IPS-18c (cell line): ENCODE data around the gene RHCE.
"Not testable (repeated sequence)": the region's sequence is repeated elsewhere in the genome, so short reads cannot be mapped to it uniquely, and the experiment has no call there.

Experiments
- H3K4me3 ChIP-seq: 2 replicates; pipeline ENCODE4 v1.7.0; 2013; ENCODE audit warnings: low read depth, mild to moderate bottlenecking, low read length, moderate library complexity; ENCODE audit not compliant: insufficient read depth
- H3K9me3 ChIP-seq: one replicate; pipeline ENCODE4 v1.6.1; 2013; ENCODE audit warnings: mild to moderate bottlenecking, low read length, moderate library complexity; ENCODE audit not compliant: control insufficient read depth, insufficient read depth

Gene RHCE

GRCh38 chr1:25414578-25414977 lies 6.0 kb downstream of the RHCE start:
- not testable (repeated sequence) for H3K4me3 ChIP-seq, H3K9me3 ChIP-seq

- not testable (repeated sequence) for H3K9me3 ChIP-seq, H3K4me3 ChIP-seq
Observed at GRCh38 chr1:25414157-25414556, 6.5 kb downstream of the RHCE start.

GRCh38 chr1:25412872-25413623 lies 7.6 kb downstream of the RHCE start:
- not testable (repeated sequence) for H3K9me3 ChIP-seq, H3K4me3 ChIP-seq

GRCh38 chr1:25409641-25410427 lies 10.8 kb downstream of the RHCE start:
- not testable (repeated sequence) for H3K4me3 ChIP-seq, H3K9me3 ChIP-seq

- H3K4me3 ChIP-seq, H3K9me3 ChIP-seq: not testable (repeated sequence)
Observed at GRCh38 chr1:25405731-25406305, 14.8 kb downstream of the RHCE start.

DNA sequence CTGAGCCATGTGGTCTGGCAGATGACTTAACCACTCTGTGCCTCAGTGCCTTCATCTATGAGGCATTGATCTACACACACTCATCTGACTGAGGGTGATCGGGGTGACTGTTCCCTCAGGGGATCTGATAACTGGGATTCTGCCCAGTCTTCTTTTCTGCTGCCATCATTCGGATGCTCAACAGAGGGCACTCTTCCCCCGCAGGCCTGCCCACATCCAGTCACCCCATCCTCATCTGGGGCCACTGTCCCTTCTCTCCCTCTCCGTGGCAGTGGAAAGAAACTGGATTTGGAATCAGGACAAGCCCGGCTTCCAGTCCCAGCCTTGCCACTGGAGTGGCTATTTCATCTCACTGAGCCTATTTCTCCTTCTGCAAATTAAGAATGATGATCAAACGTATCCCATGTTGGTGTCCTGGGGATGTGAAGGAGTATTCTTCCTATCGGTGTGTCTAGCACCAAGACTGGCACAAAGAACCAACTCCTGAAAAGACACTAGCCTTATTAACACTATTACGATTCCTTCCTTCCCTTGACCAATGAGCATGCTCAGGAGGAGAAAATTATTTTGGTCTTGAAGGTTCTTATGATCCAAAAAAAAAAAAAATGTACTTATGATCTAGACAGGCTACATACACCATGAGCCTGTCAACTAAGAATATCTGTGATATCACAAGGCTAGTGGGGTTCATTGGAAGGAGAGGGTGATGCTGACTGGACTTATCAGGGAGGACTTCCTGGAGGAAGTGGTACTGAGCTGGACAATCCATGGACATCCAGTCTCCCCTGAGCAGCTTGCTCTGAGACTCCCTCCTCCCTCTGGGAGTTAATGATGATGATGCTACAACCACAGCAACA lies 17.4 kb downstream of the RHCE start:
- not testable (repeated sequence) for H3K4me3 ChIP-seq, H3K9me3 ChIP-seq

GRCh38 chr1:25398079-25398478 lies 22.5 kb downstream of the RHCE start:
- H3K4me3 ChIP-seq, H3K9me3 ChIP-seq: not testable (repeated sequence)

DNA sequence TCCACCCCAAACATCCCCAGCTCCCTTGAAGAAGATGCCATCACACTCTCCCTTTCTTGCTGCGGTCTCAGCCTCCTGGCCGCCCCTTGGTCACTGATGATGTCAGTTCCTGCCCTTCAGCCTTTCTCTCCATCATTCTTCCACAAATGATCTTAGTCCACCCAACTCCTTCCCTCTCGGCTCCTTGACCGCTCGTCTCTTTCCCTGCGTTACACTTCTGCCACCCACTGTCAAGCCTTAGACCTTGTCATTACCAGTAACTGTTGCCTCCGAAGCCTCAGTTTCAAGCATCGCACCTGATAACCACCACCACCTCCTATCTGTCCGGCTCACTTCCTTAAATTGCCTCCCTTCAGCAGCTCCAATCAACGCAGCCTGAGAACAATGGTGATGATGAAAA lies 23.1 kb downstream of the RHCE start:
- H3K4me3 ChIP-seq, H3K9me3 ChIP-seq: not testable (repeated sequence)

DNA sequence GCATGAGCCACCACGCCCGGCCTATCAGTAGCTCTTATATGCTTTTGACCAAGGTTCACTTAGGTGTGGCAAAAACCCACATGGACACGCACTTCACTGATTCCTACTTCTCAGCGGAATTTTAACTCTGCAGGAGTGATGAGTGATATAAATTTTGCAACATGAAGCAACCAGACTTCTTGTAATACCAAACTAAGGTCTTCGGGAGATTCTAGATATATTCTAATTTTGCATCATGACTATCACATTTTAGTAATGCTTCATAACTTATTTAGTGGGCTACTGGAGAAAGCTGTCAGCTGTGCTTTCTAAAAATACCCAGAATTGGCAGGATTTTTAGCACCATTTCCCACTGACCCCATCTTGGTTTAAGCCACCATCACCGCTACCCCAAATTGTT lies 27.8 kb downstream of the RHCE start:
- H3K9me3 ChIP-seq = no peaks in the 10 kb centered on the region
- no peak overlapping the region for H3K4me3 ChIP-seq

DNA sequence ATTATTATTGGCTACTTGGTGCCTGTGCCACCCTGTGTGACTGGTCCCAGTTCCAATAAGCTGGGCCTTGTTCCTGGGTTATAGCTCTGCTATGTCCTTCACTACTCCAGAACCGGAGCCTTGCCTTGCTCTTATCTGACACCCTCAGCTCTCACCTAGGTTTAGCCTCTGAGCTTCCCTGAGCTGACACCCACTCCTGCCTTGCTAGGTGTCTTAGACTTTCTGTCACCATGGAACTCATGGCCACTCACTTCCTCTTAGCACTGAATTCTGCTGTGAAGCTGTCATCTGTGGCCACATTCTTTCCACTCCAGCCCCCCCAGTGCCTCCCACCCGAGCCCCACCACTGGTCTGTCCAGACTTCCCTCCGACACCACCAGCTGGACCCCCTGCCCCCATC lies 30.9 kb downstream of the RHCE start:
- not testable (repeated sequence) for H3K9me3 ChIP-seq, H3K4me3 ChIP-seq

DNA sequence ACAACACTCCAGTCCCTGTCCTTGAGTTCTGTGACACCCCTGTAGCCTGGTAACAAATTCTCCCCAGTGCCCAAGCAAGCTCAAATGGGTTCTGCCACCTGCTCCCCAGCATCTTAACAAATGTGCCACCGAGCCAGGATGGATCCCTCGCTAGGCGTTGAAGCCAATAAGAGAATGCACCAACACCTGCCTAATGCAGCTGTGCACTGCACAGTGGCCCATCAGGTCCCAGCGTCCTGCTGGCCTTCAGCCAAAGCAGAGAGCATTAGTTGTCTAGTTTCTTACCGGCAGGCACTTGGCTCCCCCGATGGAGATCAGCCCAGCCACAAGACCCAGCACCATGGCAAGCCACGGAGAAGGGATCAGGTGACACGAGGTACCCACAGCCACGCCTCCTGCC lies 31.9 kb downstream of the RHCE start:
- not testable (repeated sequence) for H3K4me3 ChIP-seq, H3K9me3 ChIP-seq

DNA sequence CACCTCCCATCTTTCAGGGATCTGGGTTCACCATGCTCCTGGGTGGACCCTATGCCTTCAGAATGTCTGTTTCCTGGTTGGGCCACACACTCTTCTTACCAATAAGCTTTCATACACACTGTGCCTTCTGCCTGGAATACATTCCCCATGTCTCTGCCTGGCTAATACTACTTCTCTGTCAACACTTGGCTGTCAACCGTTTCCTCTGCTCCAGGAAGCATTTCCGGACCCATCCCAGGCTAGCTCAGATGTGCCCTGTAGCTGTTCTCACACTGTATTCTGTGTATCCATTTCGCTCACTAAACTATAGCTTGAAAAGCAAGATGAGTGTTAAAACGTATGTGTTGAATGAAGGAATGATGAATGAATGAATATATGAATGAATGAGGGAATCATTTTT lies 33.5 kb downstream of the RHCE start:
- H3K4me3 ChIP-seq, H3K9me3 ChIP-seq: not testable (repeated sequence)

- H3K9me3 ChIP-seq, H3K4me3 ChIP-seq: not testable (repeated sequence)
Observed at GRCh38 chr1:25383875-25384274, 36.8 kb downstream of the RHCE start.

- not testable (repeated sequence) for H3K9me3 ChIP-seq, H3K4me3 ChIP-seq
Observed at GRCh38 chr1:25383090-25383489, 37.5 kb downstream of the RHCE start.

DNA sequence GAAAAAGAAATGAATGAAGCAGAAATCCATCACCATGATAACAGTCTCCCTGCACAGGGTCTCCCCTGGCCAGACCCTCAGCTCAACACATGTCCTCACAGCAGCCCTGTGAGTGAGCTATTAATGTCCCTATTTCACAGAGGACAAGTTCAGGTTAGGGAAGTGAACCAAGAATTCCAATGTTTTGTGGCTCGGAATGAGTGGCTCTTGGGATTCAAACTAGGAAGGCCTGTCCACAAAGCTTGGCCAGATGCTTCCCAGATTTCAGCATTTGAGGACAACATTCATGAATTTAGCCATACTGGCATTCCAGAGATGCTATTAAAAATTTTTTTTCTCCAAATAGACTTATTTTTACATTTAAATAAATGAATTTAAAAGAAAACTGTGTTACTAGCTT lies 38.1 kb downstream of the RHCE start:
- H3K9me3 ChIP-seq, H3K4me3 ChIP-seq: not testable (repeated sequence)

GRCh38 chr1:25378367-25378766 lies 42.3 kb downstream of the RHCE start:
- not testable (repeated sequence) for H3K4me3 ChIP-seq, H3K9me3 ChIP-seq

- not testable (repeated sequence) for H3K9me3 ChIP-seq, H3K4me3 ChIP-seq
Observed at GRCh38 chr1:25371757-25372156, 48.9 kb downstream of the RHCE start.
